ENCODE results near the gene LSM3. TPM values are rescaled to one million over a fixed set of nuclear protein-coding genes. Genes with fewer than 3 reads are reported as not detected.

The LSM3 gene
- total RNA-seq, 1 donor from 2014 or later: 8.8 TPM

- DNase-seq (no peak), ATAC-seq (no peak)
- H3K9me3 ChIP-seq: peaks cover 6% of the 10 kb centered on the region
- H3K27ac ChIP-seq: no peak overlapping the region
- no peak for TF ChIP-seq CTCF (IDR thresholded peaks at IDR 0.05)
- intact Hi-C loops (cut with DNase I): no loop called here
- H3K4me3 ChIP-seq: no peak overlapping the region
- no peaks in the 10 kb centered on the region for H3K27me3 ChIP-seq
- H3K36me3 ChIP-seq: no peaks in the 10 kb centered on the region
- H3K4me1 ChIP-seq: no peaks in the 10 kb centered on the region
These were observed 39.7 kb downstream of the LSM3 start for GRCh38 chr3:14218355-14218754.

- intact Hi-C loops (cut with DNase I): no loop called here
- H3K27ac ChIP-seq: no peak overlapping the region
- TF ChIP-seq CTCF (IDR thresholded peaks at IDR 0.05): no peak
- no peak for ATAC-seq
- H3K36me3 ChIP-seq: no peaks in the 10 kb centered on the region
- DNase-seq: no peak
- no peaks in the 10 kb centered on the region for H3K27me3 ChIP-seq
- H3K9me3 ChIP-seq: peaks cover 6% of the 10 kb centered on the region
- no peak overlapping the region for H3K4me3 ChIP-seq
- peaks cover 4% of the 10 kb centered on the region for H3K4me1 ChIP-seq
These were observed 42.3 kb downstream of the LSM3 start for GRCh38 chr3:14220933-14221332.

GRCh38 chr3:14221902-14222301, 43.3 kb downstream of the LSM3 start:
- intact Hi-C loops (cut with DNase I): no loop called here
- Histone ChIP-seq H3K27me3 (no peaks in the 10 kb centered on the region), H3K27ac (no peak overlapping the region), H3K9me3 (peaks cover 6% of the 10 kb centered on the region), H3K36me3 (no peaks in the 10 kb centered on the region), H3K4me1 (peaks cover 7% of the 10 kb centered on the region), H3K4me3 (no peak overlapping the region)
- no peak for TF ChIP-seq CTCF (IDR thresholded peaks at IDR 0.05)
- no peak for ATAC-seq
- no peak for DNase-seq

- intact Hi-C loops (cut with DNase I): no loop called here
- ATAC-seq (no peak), DNase-seq (no peak)
- TF ChIP-seq CTCF (IDR thresholded peaks at IDR 0.05): no peak
- H3K4me3 ChIP-seq: no peak overlapping the region
- H3K4me1 ChIP-seq: peaks cover 7% of the 10 kb centered on the region
- H3K36me3 ChIP-seq: no peaks in the 10 kb centered on the region
- no peaks in the 10 kb centered on the region for H3K27me3 ChIP-seq
- H3K9me3 ChIP-seq: peaks cover 6% of the 10 kb centered on the region
- H3K27ac ChIP-seq: no peak overlapping the region
These were observed 43.8 kb downstream of the LSM3 start for GRCh38 chr3:14222457-14222856.

- Histone ChIP-seq H3K36me3 (no peaks in the 10 kb centered on the region), H3K27ac (no peak overlapping the region), H3K27me3 (no peaks in the 10 kb centered on the region), H3K4me3 (no peak overlapping the region), H3K4me1 (peaks cover 7% of the 10 kb centered on the region), H3K9me3 (peaks cover 6% of the 10 kb centered on the region)
- DNase-seq (no peak), ATAC-seq (no peak)
- intact Hi-C loops (cut with DNase I): no loop called here
- no peak for TF ChIP-seq CTCF (IDR thresholded peaks at IDR 0.05)
These were observed 44.4 kb downstream of the LSM3 start for GRCh38 chr3:14222900-14223594.

GRCh38 chr3:14223595-14223994, 45.0 kb downstream of the LSM3 start:
- Histone ChIP-seq H3K4me3 (no peak overlapping the region), H3K4me1 (peaks cover 7% of the 10 kb centered on the region), H3K36me3 (no peaks in the 10 kb centered on the region), H3K27me3 (no peaks in the 10 kb centered on the region), H3K9me3 (peaks cover 6% of the 10 kb centered on the region), H3K27ac (no peak overlapping the region)
- no peak for TF ChIP-seq CTCF (IDR thresholded peaks at IDR 0.05)
- ATAC-seq: no peak
- intact Hi-C loops (cut with DNase I): no loop called here
- no peak for DNase-seq

All from upper lobe of right lung (tissue), 1 donor.